Measurements from ENCODE around the gene RASSF4.
A peak's percentile ranks its signal among the peaks of the same experiment; 100 is the strongest.

The RASSF4 gene

DNA sequence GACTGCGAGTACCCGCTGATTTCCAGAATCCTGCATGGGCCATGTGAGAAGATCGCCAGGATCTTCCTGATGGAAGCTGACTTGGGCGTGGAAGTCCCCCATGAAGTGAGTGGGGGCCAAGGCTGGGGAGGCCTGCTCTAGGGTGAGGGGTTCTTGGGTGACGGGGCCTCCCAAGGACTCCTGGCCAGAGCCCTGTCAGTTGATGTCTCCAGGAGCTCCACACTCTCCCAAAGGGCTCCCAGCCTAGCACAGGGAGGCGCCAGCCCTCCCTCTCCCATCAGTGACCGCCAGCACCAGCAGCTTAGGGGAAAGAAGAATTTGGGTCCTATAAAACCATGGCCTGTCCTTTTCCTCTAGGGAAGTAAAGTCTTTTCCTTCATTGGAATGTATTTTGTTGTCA lies 31.4 kb downstream of the RASSF4 start:
- no peak for DNase-seq

DNA sequence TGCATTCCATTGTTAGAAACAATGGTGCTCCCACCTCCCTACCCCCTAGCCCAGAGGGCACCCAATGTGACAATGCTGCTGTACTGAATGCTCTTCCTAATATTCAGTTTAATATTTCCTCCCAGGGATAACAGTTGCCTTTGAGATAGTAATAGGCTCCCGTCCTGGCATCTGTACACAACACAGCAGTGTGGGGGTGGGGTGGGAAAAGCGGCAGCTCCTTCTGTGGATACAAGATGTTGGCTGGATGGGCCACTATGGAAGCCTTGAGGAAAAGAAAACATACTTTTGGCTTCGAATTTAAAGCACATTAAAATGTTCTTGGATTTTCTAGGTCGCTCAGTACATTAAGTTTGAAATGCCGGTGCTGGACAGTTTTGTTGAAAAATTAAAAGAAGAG lies 32.0 kb downstream of the RASSF4 start:
- DNase-seq = no peak

DNA sequence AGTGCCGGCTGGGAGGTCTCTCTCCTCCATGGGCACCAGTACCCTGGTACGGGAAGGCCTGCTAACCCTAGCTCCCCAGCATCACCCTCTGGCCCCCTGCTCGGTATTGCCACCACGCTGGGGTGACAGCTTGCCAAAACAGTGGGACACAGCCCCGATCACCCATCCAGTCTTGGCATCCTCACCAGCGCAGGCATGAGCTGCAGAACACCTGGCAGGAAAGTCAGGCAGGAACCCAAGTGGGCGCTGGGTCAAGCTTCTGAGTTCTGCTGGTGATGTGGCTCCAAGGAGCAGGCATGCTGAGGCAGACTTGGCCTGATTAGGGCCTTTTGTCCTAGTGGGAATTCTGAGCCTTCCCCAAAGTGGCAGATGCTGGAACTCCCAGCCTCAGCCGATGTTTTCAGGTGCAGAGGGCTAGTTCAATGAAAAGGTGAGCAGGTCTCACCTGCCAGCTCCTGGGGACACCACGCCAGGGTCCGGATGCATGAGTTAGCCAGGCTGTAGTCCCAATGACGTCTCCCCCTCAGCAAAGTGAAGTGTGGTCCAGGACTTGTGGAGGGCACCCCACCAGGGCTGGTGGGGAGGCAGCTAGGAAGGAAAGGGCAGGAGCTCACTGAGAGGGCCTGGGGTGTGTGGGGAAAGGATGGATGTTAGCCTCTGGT lies 32.6 kb downstream of the RASSF4 start:
- no peak for DNase-seq

DNA sequence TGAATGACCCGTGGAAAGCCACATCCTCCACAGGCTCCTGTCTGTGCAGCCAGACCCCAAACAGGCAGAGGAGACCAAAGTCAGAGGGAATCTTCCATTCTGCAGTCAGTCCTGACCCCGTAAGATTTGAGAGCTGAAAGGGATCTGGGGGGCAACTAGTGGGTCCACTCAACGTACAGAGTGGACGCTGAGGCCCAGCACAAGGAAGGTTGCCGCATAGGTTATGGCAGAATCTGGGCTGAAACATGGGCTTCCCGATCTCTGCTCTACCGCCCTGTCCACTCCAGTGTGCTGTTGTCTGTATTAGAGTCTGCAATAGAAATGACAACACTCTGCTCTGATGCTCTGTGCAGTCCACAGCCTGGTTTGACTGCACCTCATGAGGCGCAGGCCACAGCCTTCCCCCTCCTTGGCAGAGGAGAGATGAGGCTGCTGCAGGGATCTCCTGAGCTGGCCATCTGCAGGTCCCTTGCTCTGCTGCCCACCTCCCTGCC lies 33.2 kb downstream of the RASSF4 start:
- DNase-seq = no peak

DNA sequence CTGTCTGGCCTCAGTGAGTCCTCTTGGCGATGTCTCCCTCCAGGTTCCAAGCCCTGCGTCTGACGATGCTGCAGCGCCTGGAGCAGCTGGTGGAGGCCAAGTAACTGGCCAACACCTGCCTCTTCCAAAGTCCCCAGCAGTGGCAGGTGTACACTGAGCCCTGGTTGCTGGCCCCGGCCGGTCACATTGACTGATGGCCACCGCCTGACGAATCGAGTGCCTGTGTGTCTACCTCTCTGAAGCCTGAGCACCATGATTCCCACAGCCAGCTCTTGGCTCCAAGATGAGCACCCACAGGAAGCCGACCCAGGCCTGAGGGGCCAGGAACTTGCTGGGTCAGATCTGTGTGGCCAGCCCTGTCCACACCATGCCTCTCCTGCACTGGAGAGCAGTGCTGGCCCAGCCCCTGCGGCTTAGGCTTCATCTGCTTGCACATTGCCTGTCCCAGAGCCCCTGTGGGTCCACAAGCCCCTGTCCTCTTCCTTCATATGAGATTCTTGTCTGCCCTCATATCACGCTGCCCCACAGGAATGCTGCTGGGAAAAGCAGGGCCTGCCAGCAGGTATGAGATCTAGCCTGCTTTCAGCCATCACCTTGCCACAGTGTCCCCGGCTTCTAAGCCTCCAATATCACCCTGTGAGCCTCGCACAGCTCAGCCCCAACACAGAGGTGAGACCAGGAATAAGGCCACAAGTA lies 33.8 kb downstream of the RASSF4 start:
- DNase-seq = no peak

DNA sequence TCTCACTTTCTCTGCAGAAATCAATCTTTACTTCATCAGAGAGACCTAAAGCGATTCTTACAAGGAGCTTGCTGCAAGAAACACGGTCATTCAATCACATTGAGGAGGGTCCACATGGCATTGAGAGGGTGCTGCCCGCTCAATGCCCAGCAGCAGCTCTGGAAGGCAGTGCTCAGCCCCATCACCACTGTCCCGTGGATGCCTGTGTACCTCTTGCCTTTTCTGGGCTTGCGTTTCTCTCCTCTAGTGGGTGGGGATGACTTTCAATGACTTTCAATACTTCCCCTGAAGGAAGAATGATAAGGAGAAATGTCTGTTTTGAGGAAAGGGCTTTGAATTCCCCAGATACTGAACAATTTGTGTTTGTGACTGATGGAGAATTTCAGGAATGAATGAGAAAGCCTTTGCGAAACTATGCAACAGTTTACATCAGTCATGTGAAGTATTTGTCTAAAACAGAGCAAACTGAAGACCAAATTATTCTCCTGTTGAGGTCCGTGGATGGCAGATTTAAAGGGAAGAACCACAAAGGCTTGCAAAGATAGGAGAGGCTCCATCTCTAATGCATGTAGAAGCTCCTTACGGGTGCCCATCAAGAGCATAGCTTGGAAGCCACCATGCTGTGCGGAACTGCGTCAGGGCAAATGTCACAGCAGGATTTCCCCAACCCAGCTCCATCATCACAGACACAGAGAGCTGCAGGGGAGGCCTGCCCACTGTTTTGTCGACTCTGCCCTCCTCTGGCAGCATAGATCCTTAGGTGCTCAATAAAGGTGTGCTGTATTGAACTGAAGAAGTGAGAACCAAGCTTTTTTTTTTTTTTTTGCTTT lies 34.5 kb downstream of the RASSF4 start:
- DNase-seq = peak; percentile 81

DNA sequence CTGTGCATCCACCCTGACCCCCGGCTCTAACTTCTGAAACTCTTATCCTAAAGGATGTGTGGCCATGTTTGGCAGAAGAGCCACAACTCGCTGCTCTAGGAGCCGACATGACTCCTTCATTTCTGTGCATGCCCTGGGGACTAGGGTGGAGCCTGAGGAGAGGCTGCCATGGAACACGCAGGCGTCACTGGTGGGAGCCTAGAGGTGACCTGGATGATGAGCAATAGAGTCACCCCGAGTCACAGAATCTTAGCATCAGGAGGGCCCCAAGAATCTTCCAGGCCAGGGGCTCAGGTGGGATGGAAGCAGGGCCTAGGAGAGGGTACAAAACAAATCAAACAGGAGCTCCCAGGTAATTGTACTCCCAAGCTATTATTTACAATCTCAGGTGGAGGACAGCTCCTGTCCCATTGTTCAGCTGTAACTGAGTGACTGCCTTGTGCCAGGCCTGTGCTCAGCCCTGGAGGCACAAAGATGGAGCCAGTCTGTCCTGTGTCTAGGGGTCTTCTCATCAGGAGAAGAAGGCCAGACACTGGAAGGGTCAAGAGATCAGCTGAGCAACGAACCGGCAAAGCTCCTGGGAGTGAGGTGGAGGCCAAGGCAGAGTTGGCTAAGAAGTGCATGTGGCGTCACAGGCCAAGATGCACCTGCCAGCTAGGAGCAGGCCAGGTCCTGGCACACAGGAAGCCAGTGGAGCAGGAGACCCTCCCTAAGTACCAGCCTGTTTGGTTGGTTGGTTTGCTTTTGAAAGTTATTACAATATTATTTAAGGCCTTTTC lies 35.3 kb downstream of the RASSF4 start:
- no peak for DNase-seq

DNA sequence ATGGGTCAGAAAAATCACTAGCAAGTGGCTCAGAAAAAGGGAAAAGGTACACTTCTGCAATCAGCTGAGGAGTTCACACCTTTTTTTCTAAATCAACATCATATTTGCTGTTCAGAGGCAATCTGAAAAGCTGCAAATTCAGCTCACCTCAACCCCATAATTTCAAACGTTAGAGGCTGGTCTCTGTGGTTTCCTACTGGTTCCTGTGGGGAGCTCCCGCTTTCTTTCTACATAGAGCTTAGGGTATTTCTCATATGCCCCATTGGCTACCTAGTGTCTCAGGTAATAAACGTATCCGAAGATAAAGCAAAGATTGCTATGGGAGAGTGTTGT lies 35.9 kb downstream of the RASSF4 start:
- no peak for DNase-seq

DNA sequence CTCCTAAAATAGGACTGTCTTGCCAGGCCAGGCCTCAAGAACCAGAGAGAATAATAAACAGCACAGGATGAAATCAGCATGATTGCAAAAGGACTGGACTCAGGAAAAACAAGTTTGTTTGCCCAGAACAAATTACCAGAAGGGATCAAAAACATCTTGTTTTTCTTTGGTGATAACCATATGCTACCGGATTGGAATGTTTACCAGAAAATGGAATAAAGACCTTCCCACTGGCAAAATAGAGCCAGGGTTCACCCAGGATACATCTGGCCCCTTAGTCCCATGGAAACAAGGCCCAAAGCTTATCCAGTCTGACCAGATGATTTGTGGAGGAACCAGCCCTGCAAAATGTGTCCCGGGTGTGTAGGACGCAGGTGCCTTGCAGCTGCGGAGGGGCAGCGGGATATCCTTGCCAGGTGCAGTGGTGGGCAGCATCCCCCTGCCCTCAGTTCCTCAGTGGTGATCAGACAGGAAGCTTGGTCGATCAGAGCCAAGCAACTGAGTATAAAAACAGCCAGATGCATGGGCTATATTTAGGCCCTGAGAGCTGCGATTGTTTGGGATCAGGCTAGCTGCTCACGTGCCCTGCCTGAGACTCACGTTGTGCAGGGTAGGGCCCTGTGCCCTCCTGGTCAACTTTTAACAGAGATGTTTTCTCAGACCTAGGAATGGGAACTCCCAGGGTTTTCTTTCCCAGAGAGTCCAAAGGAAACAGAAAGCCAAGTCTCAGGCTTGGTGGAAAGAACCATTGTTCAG lies 36.5 kb downstream of the RASSF4 start:
- DNase-seq = no peak

DNA sequence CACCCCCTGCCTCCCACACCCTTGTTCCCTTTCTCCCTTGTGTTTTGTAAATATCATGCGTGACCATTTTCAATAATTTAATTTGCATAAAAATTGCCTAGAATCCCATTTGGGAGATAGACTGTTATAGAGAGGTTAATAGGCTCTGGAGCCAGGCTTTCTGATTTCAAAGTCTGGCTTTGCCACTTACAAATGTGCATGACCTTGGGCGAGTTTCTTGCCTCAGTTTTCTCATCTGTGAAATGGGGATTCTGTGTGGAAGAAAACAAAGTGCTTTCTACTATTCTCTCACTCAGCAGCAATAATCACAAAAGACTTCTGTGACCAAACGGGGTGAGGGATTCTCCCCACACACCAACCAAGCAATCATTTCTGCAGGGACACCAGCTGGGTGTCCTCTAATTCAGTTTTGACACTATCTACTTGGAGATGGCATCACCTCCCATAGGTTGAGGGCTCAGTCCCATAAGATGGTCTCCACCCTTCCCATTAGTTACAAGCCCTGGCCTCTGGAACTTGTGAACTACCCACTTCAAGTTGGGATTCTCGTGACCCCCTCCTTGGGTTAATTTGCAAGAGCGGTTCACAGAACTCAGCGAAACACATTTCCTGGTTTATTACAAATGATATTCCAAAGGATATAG lies 37.6 kb downstream of the RASSF4 start:
- no peak for DNase-seq

DNA sequence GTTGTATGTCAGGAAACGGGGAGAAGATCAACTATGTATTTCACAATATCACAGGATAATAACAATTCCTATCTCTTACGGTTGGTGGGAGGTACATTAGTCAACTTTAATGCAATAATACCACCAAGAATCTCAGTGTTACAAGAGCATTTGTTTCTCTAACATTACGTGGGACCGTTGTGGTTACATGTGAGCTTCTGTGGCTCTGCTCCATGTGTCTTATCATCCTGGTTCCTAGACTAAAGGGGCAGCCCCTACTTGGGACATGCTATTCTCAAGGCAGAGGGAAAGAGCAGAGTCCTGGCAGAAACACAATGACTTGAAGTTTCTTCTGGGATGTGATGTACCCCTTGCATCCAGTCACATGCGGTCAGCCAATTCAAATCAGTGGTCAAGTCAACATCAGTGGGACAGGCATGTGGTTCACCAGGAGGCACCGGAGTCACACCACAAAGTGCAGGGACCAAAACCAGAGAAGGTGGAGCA lies 38.6 kb downstream of the RASSF4 start:
- DNase-seq = no peak

DNA sequence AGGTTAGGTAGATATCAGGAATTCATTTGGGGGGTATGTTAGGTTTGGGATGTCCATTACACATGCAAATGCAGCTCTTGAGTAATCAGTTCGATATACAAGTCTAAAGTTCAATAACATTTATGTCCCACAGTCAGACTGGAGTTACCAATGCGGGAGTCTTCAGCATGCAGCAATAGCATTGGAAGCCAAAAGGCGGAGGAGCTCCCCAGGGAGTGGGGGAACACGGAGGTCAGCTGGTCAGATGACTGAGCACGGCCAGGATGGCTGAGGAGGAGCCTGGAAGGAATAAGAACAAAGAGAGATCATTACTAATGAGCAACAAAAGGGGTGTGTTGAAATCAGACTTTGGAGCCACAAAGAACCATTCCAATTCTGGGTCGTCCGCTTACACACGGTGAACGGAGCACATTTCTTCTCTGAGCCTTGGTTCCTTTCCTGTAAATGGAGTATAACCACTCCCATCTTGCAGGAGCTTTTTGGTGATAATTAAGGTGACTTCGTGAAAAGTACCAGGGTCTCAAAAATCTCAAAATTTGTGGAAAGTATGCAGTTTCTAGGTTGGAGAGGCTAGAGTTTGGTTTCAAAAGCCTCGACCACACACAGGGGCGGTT lies 40.6 kb downstream of the RASSF4 start:
- DNase-seq = no peak

DNA sequence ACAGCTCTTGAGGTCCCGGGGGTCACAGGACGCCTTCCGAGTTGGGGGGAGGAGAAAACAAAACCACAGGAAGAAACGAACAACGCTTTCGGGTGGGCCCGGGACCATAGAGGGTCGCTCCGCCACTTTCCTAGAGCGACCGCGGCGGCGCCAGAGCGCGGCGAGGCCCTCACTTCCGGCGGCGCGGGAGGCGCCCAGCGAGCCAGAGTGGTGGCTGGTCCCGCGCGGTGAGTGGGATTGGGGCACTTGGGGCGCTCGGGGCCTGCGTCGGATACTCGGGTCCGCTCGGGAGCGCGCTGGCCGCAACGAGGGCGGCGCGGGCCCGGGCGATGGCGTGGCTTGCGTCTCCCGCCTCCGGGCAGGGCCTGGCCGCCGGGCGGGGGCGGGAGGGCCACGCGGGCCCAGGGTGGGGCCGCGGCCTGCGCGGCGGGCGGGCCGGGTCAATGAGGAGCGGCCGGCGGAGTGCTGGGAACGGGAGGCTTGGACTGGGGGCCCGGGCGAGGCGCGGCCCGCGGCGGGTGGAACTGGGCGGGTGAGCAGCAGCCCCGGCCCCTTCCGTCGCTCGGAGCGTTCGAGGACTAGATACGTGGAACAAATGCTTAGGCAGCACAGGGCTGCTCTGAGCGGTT lies 41.3 kb downstream of the RASSF4 start, which contains the start of gene ZNF22:
ZNF22 (plus strand) TSS at position 172 of the 629 bp plus-strand sequence. CDS start 2,446 bp downstream, outside the sequence.
- peak; percentile 83 for DNase-seq

DNA sequence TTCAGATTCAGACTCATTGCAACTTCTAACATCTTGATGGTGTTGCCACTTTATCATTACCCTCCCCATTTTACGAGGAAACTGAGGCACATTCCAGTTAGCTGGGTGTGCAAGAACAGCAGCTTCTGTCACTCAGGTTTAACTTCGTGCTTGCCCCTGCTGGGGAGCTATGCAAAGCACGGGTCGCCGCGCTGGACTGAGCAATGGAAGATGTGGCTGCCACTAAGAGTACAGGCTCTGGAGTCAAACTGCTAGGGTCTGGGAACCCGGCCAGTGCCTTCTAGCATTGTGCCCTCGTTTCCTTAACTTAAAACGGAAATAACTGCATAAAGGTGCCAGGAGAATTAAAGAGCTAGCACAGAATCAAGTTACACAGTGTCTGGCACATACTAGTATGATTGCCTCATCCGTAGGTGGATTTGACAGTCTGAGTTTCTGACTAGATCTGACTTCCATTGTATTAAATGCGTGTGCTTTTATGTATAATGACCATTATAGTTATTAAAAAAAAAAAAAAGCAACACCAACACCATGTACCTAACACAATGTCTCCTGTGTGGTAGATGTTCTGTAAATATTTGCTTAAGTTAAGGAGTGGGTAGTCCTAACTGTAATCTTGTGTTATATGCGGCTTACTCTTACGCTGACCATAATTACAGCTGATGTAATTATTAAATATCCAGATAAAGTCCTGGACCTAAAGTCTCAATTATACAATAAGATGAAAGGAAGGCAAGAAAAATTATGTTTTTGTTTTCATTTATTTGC lies 42.0 kb downstream of the RASSF4 start:
- DNase-seq = peak; percentile 59

DNA sequence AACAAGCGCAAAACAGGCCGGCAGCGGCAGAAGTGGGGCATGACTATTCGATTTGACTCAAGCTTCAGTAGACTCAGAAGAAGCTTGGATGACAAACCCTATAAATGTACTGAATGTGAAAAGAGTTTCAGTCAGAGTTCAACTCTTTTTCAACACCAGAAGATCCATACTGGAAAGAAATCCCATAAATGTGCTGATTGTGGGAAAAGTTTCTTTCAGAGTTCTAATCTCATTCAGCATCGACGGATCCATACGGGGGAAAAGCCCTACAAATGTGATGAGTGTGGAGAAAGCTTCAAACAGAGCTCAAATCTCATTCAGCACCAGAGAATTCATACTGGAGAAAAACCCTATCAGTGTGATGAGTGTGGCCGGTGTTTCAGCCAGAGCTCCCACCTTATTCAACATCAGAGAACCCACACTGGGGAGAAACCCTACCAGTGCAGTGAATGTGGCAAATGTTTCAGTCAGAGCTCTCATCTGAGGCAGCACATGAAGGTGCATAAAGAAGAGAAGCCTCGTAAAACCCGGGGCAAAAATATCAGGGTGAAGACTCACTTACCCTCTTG lies 43.9 kb downstream of the RASSF4 start:
- no peak for DNase-seq

DNA sequence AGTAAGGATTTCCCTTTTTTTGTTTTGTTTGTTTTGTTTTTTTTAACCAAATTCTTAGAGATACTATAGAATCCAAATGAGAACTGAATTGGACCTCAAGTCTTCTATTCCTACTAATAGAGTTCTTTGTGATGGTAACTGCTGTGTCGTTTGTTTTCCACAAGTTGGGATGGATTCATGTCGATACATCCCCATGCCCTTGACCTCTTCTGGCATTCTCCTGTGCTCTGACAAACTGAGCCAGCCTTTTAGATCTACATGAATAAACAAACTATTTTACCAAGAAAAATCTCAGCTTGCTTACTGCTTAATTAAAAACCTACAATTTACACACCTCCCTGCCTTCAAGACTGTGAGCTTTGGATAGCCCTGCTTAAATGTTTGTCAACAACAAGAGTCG lies 45.1 kb downstream of the RASSF4 start:
- no peak for DNase-seq

DNA sequence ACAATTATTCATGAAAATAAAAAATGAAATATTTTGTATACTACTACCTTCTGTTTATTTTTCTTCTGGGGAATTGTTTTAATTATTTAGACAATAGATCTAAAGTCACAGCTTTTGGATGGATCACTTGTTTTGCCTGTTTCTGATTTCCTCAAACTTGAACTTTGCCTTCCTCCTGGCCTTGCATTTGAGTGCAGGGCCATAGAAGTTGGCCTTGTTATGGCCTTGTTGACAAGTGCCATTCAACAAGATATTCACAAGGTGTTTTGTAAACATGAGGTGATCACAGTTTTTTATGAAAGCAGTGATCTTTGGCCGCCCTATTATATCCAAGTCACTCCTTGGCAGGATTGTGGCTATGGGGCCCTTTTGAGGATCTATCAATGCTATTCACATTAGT lies 45.7 kb downstream of the RASSF4 start:
- no peak for DNase-seq

DNA sequence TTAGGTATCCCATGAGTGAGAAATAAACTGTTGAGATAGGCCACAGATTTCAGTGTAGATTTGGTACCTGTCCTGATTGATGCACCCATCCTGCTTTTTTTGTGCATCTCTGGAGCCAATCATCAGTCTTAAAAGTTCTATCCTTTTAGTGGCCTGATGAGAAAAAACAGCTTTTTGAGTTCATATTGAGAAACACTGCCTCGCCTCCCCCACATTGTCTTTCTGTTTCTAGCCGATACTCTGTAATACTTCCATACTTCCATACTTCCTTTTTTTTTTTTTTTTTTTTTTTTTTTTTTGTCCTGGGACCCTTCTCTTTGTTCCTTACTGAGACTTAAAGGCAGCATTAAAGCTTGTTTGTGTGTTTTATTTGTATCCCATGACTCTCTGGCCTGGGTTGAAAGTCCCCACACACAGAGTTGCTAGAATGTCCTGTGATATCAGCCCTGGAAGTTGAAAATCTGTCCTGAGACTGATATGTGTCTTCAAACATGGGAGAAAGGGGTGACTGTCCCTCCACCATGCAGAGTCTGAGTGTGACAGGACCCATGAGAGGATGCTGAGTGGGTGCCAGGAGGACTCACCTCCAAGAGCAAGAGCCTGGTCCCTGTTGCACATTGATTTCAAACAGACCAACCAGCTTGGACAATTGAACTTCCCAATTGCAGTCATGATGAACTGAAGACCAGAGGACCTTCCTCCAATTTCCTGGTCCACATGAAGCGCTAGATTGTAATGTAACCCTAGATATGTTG lies 46.9 kb downstream of the RASSF4 start:
- no peak for DNase-seq

Data from fibroblast of skin of abdomen (primary cell).